ENCODE data around the gene MYL5.

MYL5 gene

DNA sequence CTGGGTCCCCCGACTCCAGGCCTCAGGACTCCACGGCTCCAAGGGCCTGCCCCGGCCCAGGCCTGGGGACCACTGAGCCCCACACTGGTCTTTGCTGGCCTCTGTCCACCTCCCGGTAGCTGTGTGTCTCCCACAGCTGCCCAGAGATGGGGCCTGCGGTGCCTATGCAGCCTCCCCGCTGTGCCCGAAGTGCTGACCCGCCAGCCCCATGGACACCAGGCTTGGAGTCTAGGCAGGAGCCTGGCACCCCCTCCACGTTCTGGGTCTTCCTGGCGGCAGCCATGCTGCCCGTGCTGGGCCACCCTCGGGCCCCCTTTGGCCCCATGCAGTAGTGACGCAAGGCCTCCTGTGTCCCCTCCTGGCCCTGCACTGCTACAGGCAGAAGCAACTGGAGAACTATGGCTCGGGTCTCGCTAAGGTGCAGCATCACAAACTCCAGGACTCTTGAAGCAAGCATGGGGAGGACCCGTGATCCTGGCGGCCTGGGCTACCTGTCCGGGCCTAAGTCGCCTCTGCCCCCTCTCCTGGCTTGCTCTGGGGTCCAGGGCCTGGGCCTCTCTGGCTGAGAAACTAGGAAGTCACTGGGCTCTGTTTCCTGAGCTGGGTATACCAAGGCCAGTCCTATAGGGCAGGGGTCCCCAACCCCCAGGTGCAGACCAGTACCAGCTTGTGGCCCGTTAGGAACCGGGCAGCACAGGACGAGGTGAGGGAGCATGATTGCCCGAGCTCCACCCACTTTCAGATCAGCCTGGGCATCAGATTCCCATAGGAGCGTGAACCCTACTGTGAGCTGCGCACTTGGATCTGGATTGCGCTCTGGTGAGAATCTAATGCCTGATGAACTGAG, 917 bp downstream of the MYL5 start:
- DNase-seq, result no peak

DNA sequence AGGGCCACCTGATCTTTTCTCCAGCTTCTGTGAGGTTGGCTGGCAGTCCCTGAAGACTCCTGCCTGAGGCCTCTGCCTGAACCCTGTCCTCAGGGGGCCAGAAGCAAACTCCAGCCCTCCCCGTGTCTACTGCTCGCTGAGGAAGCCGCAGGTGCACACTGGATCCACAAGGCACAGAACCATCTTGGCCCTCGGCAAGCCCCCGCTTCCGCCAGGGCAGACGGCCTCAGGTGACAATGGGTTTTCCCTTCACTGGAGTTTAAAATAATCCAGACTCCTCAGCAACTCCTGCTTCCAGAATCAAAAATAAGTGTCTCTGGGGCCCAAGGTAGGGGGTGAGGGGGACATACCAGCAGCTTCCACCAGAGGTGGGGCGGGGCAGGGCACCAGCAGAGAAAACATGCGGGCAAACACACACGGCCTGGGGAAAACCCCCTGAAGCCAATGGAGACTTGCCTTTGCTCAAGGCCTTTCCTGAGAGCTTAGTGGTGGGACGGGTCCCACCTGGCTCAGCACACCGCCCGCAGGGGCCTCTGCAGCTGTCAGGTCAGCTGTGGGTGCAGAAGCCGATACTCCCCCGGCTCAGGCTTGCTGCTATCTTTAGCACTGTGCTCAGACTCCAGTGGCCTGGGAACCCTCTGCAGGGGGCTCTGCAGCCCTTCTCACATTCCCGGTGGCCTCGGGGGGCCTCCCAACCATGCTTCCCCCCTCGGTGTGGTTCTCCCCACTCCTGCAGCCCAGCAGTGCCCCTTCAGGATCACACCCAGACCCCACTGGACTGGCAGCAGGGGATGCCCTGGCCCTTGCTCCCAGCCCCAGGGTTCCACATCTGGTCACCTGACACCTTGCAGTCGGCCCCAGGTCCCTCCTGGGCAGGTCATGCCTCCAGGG, 1.9 kb downstream of the MYL5 start:
- DNase-seq, result no peak

DNA sequence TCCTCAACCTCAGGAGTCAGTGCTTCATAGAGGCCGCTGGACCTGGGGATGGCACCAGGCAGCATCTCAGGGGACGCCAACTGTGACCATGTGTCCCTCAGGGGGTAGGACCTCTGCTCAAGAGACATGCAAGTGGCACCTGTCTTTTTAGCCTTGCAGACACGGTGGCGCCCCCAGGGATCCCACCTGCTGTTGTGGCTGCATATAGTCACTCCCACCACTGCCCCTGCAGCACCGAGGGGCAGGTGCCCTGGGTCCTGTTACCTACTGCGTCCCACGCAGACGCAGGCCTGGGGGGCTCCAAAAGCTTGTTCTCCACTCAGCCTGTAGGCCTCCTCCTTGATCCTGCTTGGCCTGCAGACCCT, 2.5 kb downstream of the MYL5 start:
- no peak for DNase-seq

DNA sequence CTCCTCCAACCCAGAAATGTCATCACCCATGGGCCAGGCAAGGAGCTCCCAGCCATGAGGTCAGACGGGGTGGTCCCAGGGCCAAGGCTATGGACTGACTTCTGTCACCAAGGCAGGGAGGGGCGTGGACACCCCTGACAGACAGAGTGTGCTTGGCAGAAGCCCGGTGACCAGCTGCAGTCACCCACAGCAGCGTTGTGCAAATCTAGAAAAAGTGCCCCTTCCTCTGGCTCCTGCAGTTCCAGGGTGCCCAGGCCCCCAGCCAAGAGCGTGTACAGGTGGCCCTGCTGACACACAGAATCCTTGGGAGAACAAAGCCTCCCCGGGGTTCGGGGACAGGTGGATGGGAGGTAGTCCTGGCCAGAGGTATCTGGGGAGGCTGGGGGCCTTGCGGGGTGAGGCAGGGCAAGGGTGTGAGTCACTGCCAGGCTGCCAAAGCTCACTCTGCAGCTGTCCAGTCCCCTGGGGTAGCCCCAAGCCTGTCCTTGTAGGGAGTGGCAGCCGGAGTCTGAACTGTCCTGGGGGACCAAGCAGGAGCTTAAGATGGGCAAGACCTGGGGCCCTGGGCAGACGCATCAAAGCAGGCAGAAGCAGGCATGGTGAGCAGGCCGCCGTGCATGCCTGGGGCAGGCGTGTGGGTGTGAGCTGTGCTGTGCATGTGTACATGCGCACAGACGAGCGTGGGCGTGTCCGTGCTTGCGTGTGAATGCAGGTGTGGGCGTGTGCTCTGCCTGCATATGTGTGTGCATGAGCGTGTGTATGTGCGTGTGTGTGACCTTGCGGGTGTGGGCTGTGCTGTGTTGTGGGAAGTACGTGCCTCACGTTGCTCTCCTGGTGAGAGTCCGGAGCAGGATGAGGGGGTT, 3.3 kb downstream of the MYL5 start:
- DNase-seq, result no peak

DNA sequence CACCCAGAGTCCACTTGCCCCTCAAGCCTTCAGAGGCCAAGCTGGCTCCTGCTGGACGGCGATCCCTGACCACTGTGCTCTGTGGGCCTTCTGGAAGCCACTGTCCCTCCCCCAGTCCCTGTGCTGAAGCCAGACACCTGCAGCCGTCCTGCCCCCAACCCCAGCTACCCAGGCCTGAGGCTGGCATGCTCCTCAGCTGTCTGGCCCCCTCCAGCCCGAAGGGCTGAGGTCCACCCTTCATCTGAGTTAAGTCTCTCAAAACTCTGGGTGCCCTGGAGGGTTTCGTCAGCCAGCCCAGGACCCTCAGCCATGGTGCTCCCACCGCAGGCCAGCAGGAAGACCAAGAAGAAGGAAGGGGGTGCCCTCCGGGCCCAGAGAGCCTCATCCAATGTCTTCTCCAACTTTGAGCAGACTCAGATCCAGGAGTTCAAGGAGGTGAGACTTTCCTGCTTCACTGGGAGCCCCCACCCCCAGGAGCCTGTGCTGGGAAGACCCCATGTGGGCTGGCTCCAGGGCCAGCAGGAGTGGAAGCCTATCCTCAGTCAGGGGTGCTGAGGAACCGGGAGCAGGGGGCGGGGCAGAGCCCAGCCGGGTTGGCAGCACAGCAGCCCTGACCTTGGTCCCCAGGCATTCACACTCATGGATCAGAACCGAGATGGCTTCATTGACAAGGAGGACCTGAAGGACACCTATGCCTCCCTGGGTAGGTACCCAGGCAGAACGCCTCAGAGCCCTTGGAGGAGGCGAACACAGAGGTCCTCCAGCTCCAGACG, 4.2 kb downstream of the MYL5 start:
- no peak for DNase-seq

DNA sequence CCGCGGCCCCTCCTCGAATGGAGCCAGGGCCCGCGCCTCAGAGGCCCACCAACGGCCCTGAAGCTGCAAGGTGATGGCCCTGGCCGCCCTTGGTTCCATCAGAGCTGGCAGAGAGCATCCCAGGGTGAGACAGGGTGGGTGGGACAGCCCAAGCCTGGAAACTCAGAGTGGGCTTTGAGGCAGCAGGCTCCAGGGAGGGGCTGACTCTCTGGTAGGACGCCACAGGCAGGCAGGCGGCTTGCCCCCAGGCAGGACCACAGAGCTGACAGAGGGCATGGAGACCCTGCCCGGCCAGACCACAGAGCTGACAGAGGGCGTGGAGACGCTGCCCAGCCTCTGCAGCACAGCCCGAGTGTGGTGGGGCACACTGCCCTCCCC, 4.8 kb downstream of the MYL5 start:
- DNase-seq, result no peak

DNA sequence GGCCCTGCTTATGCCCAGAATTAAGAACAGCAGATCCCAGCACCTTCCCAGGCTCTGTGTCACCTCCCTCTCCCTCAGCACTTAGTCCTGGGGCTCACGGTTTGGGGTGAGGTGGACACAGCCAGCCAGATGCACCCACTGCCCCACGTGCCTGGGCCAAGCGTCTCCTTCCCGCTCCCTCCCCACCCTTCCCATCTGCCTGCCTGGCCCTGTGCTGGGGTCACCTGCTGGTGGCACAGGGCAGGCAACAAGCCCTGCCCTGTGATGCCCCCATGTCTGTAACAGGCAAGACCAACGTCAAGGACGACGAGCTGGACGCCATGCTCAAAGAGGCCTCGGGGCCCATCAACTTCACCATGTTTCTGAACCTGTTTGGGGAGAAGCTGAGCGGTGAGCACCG, 5.3 kb downstream of the MYL5 start:
- no peak for DNase-seq

DNA sequence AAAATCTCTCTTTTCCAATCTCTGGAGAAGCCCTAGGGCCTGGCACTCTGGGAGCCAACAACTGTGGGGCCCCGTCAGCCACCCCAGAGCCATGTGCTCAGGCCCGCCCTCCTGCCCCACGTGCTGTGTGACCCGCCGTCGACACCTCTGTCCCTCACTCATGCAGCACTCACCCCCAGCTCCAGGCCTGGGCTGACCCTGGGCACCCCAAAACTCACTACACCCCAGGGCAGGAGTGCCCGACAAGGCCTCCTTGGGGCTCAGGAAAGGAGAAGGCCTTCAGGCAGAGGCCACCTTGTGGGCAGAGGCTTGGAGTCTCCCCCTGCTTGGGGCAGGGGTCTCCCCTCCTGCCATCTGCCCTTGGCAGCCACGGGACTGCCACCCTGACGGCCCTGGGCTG, 5.7 kb downstream of the MYL5 start:
- DNase-seq, result no peak

DNA sequence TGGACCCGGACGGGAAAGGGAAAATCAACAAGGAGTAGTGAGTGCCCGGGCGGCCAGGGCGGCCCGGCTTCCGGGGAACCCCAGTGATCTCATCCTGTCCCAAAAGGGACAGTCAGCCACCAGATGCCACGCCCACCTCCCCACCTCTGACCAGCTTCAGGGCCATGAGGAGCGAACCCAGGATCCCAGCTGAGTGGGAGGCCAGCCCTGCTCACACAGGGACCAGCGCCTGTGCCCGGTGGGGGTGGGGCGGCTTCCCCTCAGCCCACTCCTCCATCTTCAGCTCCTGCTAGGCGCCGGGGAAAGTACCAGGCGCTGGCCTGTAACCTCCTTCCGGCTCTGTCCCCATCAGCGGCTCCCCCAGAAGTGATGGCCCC, 6.2 kb downstream of the MYL5 start:
- DNase-seq, result no peak

DNA sequence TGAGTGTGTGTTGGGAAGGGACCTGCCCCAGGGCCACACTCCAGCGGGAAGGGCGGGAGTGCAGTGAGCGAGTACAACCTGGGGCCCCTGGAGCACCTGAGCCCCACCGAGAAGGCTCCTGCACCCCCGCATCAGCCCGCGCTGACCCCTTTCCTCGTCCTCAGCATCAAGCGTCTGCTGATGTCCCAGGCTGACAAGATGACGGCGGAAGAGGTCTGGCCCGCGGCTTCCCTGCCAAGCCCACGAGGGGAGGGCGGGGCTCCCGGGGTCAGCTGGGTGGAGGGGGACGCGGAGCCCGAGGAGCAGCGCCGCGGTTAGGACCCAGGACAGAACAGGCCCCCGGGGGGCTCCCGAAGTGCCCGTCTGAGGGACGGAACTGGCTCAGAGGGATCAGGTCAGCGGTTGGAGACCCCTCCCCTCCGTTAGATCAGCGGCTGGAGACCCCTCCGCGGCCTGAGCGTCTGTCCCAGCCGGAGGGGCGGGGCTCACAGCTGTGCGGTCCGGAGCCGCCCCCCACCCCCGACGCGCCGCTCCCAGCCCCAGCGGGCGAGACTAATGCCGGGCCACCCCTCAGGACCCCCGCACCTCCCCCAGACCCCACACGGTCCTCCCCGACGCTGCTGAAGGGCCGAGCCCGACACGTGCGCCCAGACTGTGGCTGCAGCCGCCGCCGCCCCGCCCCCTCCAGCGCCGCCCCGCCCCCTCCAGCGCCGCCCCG, 6.7 kb downstream of the MYL5 start:
- DNase-seq, result no peak

DNA sequence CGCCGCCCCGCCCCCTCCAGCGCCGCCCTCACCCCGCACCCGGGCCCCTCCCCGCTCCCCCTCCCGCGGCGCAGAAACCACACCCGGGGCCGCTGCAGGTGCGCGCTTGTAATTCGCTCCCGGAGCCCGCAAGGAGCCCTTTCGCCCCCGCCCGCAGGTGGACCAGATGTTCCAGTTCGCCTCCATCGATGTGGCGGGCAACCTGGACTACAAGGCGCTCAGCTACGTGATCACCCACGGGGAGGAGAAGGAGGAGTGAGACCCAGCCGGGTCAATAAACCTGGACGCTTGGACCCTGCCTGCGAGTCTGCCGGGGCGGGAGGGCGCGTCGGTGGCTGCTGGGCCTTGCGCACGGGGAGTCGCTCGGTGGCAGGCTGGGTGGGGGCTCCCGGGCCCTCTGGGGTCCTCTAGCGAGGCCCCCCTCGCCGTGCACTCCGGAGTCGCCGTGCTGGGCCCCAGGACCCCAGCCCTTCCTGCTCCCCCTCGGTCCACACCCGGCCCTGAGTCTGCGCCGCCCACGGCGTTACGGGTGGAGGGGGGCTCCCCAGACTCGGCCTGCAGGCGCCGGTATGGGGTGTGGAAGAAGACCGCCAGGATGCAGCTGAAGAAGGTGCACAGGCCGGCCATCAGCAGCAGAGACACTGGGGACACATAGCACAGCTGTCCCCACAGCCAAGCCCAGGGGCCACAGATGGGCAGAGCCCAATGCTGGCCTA, 7.6 kb downstream of the MYL5 start:
- no peak for DNase-seq

DNA sequence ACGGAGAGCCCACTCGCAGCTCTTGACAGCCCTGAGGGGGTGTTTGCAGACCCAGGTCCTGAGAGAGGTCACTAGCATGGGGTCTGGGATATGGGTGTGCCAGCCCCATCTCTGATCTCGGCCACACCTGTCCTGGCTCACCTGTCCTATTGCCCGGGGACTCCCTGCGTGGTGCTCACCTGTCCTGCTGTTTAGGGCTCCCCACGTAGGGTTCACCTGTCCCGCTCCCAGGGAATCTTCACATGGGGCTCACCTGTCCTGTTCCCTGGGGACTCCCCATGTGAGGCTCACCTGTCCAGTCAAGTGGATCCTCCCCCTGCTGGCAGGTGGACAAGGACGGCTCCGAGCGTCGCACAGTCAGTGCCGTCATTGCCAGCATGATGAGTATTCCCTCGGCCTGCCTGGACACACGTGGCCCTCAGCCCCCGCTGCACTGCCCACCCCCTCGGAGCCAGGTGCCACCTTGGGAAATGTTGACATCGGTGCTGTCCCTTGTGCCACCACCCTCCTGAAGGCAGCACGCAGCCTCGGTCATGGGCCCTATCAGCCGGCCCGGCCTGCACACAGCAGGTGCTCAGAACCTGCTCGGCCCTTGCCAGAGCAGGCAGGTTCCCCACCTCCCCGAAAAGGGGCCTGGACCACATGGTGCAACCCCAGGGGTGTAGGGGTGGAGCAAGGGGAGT, 8.3 kb downstream of the MYL5 start:
- DNase-seq, result no peak

DNA sequence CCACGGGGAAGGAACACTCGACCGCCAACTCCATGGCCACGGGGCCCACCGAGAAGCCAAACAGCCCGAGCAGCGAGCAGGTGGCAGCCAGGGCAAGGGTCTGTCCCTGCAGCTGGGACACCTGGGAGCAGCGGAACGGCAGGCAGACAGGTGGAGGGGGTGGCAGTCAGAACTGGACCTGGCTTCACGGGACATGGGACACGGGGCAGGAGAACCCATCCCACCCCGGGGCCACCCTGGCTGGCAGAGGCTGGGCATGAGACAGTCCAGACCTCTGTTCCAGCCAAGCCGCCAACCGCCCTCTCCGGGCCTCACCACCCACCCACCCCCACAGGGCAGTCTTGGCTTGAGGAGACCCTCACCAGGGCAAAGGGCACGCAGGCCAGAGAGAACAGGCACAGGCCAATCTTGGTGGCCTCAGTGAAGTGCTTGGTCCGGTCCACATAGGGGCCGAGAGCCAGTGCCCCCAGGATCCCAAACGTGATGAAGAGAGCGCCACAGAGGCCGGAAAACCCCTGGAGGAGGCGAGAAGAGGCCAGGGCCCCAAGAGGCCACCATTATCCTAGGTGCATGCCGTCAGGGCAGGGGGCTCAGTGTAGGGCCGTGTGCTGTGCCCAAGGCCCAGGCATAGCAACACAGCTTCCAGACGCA, 9.0 kb downstream of the MYL5 start:
- no peak for DNase-seq

DNA sequence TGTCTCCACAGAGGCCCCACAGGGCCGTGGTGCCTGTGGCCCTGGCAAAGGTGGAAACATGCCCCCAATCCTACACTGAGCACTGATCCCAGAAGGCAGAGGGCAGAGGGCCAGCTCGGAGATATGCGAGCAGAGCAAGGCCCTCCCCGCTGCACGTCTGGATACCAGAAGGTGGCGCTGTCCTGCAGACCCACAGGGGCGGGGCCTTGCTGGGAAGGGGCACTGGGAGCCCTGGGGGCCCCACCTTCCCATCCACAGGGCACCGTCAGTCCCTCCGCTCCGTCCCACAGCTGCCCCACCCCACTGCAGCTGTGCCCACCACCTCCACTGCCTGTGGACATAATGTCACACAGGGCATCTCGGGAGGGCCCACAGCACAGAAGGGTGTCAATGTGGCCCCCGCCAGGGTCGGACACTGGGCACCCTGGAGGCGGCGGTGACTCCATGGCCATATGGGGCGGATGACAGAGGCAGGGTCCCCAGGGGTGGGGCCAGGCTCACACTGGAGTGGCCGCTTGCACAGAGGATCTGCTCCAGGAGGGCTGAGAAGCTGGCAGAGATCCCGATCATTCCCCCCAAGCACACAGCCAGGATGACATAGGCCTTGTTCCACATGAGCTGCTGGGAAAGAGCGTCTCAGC, 9.8 kb downstream of the MYL5 start:
- peak; percentile 3 for DNase-seq

DNA sequence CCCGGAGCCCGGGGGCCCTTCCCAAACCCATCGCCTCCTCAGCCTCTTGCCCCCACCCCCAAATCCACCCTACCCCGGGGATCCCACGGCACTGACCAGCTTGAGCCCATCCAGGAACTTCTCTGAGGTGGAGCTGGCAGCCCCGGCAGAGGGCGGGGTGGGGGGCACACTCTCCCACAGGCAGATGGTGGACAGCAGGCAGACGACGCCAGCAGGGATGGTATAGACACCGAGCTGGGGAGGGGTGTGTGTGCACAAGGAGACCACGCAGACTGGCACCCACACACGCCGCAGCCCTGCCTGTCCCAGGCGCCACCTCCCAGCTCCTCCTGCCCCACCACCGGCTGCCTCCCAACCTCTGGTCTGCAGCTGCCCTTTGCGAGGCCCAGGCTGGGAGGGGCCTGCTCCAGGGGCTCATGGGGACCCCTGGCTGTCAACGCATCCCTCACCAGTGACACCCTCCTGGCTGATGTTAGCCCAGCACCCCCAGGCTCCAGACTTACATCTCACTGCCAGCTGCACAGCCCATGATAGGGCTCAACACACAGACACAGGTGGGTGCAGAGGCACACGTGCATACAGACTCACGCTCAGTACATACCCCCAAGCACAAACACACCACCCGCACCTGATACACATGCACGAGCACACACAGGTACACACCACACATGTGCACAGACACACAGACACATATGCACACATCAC, 10.4 kb downstream of the MYL5 start:
- no peak for DNase-seq

DNA sequence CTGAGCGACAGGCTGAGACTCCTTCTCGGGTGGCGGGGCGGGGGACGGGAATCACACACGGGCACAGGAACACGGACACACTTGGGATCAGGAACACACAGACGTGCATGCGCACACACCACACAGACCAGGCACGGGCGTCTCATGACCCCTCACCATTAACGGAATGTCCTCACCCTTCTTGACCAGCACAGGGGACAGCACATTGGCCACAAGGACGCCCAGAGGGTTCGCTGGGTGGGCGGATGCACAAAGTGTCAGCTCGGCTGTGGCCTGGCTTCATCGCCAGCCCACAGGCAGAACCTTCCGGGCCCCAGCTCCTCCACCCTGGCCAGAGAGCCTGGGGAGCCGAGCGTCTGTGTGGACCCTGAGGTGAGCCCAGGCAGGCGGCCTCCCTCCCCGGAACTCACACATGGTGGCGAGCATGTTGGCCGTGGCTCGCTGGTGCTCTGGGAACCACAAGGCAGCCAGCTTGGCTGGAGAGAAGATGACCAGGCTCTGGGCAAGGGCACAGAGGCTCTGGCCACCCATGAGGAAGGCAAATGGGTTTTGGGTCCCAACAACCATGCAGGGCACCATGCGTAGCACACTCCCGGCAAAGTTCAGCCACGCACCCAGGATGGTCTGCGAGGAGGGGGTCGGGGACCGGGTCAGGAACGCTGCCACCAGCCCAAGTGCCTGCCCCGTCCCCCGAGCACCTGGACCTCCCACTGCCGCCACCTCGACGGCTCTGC, 11.5 kb downstream of the MYL5 start:
- DNase-seq, result no peak

DNA sequence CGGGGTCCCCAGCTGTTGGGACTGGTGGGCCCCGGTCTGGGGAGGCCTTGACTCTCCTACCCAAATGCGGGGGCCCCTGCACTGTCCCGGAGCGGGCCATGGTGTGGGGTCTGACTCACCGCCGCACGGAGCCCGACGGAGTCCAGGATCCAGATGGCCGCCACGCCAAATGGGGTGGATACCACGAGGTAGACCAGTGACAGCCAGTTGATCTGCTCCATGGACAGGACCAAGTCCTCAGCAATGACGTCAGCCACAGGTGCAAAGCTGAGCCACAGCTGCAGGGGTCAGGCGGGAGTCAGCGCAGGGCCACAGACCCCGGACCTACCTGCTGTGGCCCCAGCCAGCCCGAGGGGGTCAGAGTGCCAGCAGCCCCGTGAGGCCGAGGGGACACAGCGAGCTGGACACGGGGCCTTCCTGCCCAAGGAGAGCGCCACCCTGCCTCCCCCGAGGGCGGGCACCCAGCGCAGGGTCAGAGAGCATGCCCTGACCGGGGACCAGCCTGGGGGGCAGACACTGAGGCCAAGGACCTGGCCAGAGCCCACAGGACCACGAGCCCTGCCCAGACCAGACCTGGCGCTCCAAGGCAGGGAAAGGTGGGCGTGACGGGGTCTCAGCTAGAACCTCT, 12.2 kb downstream of the MYL5 start:
- DNase-seq, result no peak

All from NCI-H2029 treated with DMSO at 0.1 percent for 48 hours (cell line).